ENCODE measurements around the gene BMP10.

DNA sequence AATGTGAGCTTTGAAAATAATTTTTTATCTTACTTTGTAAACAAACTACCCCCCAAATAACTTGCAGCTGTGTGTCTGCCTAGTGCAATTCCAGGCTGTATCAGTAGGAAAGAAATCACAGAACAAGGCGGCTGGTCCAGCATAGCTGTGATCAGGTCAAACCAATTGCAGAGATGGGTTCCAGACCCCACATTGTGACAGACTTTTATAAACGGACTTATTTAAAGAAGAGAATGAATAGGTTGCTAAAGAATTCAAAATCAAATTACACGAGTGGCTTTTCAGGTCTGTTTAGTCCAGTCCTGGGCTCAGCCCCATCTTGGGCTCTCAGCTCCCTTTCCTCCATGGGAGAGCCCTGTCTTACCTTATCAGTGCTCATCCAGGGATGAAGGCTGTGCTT is 11.1 kb downstream of the BMP10 start:
- TF ChIP-seq CTCF (IDR thresholded peaks at IDR 0.05), result no peak
- TF ChIP-seq EZH2 (IDR thresholded peaks at IDR 0.05), result no peak
- no peak for TF ChIP-seq EZH2phosphoT487 (IDR thresholded peaks at IDR 0.05)

Data from neural progenitor cell (in vitro differentiated cells).